GM21515 (cell line): ENCODE data around the gene POLR1G.
"Not testable (repeated sequence)": the region's sequence is repeated elsewhere in the genome, so short reads cannot be mapped to it uniquely, and the experiment has no call there.

Source experiments
- ATAC-seq: cut with Tn5 transposase; IDR thresholded peaks from one replicate; pipeline ENCODE4 v1.9.1; 2021; ENCODE audit not compliant: unreplicated experiment

The POLR1G gene

DNA sequence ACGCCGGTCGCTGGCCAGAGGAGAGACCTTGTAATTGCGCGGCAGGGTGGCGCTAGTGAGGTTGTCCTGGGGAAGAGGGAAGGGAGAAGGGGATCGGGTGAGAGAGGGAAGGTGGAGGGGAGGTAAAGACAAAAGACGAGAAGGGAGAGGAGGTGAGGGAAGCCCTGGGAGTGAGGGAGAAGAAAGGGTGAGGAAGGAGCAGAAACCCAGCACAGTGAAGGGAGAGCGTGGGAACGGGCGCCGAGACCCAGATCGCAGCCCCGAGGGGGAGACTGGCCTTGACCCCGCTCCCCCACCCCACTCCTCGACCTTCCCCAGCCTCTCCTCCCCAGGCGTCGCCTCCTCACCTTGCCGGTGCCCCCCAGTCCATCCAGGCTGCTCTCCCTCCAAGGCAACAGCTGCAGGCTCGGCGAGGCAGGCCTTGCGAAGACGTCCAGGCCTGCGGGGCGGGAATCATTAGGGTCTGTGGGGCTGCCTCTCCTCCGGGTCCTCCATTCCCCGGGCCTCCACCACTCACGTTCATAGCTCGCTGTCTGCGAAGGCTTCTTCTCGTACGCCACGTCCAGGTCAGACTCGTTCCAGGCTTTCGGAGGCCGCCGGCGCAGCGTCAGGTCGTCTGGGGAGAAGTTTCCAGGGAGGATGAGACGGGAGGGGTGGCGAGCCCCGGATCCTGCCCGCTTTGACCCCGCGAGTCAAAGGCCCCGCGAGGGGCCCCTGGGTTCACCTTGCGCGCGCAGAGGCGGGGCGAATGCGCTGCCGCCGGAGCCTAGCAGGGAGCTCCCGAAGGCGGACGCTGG lies 10.4 kb upstream of the POLR1G start:
- no peak for ATAC-seq

DNA sequence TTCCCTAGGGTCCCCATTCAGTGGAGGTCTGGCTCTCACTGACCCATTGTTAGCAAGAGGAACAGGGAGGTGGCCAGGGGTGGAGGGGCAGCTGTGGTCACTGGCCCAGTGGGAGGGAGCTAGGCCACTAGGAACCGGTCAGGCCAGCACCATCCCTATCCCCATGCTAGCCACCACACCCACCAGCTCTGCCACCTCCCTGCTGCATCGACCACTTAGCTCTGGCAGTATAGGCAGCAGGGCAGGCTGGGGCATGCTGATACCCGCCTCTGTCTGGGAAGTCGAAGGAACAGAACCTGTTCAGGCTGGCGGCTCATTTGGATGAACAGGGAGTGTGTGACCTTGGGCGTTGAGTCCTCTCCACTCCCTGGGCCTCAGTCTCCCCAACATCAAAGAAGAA lies 6.3 kb upstream of the POLR1G start:
- ATAC-seq, result no peak

GRCh38 chr19:45401815-45402214 lies 4.6 kb upstream of the POLR1G start:
- no peak for ATAC-seq

DNA sequence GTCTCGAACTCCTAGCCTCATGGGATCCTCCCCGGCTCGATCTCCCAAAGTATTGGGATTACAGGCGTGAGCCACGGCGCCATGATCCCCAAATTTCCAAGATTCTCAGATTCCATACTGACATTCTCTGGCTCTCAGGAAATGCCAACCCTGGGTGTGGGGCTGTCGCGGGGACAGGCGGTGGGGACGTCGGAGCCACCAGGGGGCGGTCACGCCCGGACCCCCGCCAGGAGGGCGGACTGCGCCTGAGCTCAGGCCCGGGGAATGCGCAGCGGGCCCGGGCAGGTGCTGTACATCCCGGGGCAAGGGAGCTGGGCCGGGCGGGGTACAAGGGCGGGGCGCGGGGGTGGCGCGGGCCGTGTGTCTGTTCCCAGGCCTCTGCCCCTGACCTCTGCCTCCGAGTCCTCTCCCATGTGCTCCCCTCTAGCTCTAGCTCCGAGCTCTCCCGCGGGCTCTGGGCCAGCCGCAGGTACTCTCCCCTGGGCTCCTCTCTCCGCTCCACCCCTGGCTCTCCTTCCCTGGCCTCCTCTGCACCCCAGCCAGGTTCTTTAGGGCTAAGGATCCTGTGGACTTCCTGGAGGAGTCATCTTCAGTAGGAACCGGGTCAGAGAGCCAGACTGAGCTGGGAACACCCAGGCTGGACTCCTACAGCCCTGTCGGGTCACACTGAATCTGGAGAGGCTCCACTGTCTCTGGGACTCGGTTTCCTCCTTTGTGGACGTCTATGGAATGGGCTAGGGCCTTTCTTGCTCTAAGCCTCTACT lies 4.0 kb upstream of the POLR1G start:
- no peak for ATAC-seq

DNA sequence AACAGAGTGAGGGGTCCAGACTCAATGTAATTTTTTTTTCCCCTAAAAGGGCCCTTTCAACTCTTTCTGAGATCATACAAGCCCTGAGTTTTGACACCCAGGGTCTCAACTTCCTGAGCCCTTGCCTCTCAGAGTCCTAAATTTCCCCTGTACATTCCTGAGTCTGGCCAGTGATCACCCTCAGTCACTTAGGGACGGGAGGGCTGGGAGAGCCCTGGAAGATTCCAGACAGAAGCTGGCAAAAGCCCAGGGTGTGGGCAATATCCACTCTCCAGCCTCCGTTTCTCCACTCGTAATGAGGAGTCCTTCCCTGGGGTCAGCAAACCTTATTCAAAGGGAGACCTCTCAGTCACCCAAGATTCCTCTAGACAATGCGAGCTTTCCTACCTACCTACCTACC lies 3.2 kb upstream of the POLR1G start:
- ATAC-seq, result no peak

DNA sequence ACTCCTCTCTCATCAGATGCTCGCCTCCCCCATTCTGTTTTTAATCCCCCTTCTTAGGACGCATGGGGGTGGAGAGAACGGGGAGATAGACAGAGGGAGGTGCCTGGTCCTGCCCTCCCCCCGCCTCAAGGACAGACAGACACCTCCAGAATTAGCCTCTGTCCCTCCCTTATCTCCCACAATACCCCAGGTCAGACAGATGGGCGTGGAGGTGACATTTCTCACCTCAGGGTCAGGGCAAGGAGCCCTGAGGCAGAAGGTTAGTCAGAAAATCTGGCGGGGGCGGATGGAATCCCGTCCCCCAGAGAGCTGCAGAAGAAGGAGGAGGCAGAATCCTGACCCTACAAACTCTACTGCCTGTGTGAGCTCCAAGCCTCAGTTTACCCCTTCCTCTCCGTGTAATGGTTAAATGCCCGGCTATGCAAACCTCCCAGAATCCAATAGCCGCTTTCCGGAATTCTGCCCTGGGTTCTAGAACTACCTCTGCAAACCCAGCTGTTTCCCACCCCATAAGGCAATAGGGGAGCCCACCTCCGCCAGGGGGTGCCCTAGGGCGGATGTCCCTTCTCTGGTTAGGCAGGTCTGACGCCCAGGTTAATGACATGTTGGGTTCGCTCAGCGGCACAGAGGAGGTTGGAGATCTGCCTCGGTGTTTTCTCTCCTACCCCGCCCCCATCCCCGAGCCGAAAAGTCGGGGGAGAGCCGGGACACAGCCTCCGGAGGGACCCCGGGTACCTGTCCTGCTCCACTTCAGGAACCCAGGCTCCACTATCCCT lies 2.5 kb upstream of the POLR1G start:
- ATAC-seq, result no peak

- no peak for ATAC-seq
Measured at GRCh38 chr19:45404557-45405434, 1.6 kb upstream of the POLR1G start, which contains the start of gene PPP1R13L. TSS of gene PPP1R13L (minus strand) at chr19:45405069. CDS start at chr19:45398318, 6,751 bp downstream.

GRCh38 chr19:45405435-45406225 lies 814 bp upstream of the POLR1G start:
- ATAC-seq, result peak; percentile 48

DNA sequence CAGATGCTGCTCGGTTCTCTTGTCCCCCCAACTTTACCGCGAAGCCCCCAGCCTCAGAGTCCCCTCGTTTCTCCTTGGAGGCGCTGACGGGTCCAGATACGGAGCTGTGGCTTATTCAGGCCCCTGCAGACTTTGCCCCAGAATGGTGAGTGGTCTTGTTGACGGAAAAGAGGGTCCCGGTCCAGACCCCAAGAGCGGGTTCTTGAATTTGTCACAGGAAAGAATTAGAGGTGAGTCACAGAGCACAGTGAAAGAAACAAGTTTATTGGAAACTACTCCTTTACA lies 589 bp downstream of the POLR1G start:
- no peak for ATAC-seq

GRCh38 chr19:45407585-45407984 lies 1.1 kb downstream of the POLR1G start:
- not testable (repeated sequence) for ATAC-seq

- ATAC-seq, result no peak
Measured at GRCh38 chr19:45408121-45408520, 1.7 kb downstream of the POLR1G start.

DNA sequence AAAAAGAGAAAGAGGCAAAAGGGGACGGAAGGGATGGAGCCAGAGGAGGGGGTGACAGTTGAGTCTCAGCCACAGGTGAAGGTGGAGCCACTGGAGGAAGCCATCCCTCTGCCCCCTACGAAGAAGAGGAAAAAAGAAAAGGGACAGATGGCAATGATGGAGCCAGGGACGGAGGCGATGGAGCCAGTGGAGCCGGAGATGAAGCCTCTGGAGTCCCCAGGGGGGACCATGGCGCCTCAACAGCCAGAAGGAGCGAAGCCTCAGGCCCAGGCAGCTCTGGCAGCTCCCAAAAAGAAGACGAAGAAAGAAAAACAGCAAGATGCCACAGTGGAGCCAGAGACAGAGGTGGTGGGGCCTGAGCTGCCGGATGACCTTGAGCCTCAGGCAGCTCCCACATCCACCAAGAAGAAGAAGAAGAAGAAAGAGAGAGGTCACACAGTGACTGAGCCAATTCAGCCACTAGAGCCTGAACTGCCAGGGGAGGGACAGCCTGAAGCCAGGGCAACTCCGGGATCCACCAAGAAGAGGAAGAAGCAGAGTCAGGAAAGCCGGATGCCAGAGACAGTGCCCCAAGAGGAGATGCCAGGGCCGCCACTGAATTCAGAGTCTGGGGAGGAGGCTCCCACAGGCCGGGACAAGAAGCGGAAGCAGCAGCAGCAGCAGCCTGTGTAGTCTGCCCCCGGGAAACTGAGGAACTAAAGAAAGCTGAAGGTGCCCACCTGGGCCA lies 2.5 kb downstream of the POLR1G start:
- ATAC-seq, result no peak

- no peak for ATAC-seq
Measured at GRCh38 chr19:45409557-45409920, 3.1 kb downstream of the POLR1G start.

GRCh38 chr19:45410330-45410729 lies 3.9 kb downstream of the POLR1G start:
- ATAC-seq, result not testable (repeated sequence)

- no peak for ATAC-seq
Measured at GRCh38 chr19:45413497-45413896, 7.1 kb downstream of the POLR1G start.

- no peak for ATAC-seq
Measured at GRCh38 chr19:45414468-45414867, 8.0 kb downstream of the POLR1G start.

GRCh38 chr19:45417151-45417550 lies 10.7 kb downstream of the POLR1G start:
- ATAC-seq, result no peak

- no peak for ATAC-seq
Measured at GRCh38 chr19:45418802-45419201, 12.4 kb downstream of the POLR1G start.

DNA sequence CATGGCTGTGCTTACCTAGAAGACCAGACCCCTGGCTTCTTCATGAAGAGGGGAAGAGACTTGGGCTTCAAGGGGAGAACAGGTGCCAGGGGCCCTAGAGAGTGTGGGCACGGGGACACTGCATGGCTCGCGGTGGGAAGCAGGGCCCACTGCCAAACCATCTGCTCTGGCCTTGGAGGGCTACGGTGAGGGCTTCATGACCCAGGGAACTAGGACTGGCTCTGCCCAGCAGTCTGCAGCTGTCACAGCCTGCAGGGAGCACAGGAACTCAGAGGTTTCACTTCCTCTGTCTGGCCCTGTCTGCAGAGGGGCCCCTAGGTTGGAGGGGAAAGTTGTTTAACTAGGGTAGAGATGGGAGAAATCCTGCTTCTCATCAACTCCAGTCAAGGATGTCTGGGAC lies 13.0 kb downstream of the POLR1G start:
- ATAC-seq, result peak; percentile 53
